GM19438 (cell line): ENCODE measurements around the gene ABCC8.
"Not testable (repeated sequence)": the region's sequence is repeated elsewhere in the genome, so short reads cannot be mapped to it uniquely, and the experiment has no call there.

Experiments used
- ATAC-seq: cut with Tn5 transposase; IDR thresholded peaks from one replicate; pipeline ENCODE4 v1.9.1; 2021; ENCODE audit warnings: low read depth; ENCODE audit not compliant: unreplicated experiment

The ABCC8 gene

DNA sequence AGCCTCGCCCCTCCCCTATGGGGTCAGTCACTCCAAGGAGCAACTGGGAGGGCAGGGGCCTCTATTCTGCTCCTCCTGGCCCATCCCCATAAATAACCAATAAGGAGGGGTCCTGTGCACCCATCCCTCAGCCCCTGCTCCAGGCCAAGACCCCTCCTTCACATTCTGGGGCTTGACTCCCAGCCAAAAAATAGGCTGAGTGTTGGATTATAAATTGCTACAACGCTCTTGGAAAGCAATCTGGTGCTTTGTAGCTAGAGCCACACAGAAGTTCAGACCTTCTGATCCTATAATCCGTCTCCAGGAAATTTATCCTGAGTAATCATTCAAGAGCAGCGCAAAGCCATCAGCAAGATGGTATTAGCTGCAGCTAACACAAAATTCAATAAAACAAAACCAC is 42.5 kb downstream of the ABCC8 start:
- no peak for ATAC-seq

DNA sequence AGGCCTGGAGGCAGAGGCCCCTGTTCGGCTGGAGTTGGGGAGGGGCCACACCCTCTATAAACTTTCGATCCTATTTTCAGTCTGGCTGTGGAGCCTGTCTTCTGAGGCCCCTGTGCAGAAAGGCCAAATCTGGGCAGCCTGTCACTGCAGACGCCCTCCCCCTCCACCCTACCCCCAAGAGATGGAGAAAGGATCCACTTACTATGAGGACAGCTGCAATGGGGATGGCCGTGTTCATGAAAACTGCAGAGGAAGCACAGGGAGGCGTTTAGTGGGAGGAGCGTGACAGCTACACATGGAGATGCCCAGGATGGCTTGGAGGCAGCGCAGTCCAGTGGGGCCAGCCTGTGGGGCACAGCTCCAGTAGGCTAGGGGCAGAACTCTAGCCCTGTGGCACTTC is 44.6 kb downstream of the ABCC8 start:
- no peak for ATAC-seq

- no peak for ATAC-seq
These were observed 45.5 kb downstream of the ABCC8 start for GRCh38 chr11:17431139-17431538.

DNA sequence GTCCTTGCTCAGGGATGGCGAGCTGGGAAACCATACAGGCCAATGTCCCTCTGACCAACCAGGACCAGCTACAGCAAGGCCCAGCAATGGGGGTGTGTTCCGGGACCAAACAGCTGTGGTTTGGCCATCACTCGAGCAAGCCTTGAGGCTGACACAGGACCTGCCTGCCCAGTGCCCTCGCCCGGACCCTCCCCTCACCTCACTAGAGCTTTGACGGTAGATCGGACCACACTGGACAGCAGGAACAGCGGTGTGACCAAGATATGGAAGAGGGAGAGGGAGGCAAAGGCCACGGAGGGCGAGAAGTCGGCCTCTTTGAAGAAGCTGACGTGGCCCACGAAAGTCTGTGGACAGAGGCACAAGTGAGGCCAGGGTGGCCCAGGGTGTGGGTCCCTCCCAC is 46.0 kb downstream of the ABCC8 start:
- ATAC-seq = no peak

GRCh38 chr11:17428925-17429324 is 47.7 kb downstream of the ABCC8 start:
- ATAC-seq = no peak

DNA sequence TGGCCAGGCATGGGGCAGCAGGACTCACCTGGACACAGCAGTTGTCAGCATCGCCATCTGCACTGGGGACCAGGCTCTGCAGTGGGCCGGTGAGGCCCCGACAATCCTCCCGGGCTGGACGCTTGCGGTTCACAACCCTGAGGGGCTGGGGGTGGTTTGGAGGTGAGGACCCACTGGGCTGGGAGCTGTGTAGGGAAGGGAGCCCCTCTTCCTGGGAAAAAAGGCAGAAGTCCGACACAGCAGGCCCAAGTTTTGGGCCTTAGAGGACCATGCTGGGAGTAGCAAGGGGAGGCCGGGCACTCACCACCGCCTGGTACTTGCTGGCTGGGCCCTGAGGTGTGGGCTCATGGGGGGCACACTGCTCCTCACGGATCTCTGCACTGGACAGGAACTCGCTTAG is 48.4 kb downstream of the ABCC8 start:
- no peak for ATAC-seq

DNA sequence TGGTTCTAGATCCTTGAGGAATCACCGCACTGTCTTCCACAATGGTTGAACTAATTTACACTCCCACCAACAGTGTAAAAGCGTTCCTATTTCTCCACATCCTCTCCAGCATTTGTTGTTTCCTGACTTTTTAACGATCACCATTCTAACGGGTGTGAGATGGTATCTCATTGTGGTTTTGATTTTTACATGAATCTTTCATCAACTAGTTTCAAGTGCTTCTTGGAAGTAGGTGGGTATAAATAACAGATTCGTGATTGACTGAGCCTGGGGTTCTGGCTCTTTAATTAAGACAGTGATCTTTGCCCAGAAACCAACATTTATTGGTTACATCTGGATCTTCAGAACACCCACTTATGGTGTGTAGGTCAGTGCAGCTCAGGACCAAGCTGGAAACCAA is 50.4 kb downstream of the ABCC8 start:
- not testable (repeated sequence) for ATAC-seq

DNA sequence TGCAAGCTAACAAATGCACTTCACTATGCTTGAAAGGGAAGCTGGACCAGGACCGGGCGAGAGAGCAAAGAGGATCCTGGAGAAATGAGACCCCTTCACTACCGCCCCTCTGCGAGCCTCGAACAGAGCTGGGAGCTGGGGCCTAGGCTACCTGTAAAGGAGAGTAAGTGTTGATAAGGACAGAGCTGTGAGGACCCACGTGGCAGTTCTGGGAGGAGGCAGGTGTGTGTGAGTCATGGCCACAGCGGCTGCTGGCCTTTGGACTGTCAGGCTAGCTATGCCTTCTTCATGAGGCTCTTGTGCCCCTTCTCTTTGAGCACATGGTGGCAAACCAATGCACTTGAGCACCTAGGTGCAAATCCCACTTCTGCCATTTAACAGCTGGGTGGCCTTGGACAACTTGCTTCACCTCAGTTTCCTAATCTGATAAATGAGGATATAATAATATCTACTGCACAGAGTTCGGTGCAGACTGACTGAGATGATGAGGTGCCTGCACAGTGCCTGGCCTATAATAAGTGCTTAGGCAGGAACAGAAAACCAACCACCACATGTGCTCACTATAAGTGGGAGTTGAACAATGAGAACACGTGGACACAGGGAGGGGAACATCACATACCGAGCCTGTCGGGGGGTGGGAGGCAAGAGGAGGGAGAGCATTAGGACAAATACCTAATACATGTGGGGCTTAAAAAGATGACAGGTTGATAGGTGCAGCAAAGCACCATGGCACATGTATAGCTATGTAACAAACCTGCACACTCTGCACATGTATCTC is 52.9 kb downstream of the ABCC8 start:
- ATAC-seq = no peak

- ATAC-seq = no peak
These were observed 54.9 kb downstream of the ABCC8 start for GRCh38 chr11:17421781-17422180.

DNA sequence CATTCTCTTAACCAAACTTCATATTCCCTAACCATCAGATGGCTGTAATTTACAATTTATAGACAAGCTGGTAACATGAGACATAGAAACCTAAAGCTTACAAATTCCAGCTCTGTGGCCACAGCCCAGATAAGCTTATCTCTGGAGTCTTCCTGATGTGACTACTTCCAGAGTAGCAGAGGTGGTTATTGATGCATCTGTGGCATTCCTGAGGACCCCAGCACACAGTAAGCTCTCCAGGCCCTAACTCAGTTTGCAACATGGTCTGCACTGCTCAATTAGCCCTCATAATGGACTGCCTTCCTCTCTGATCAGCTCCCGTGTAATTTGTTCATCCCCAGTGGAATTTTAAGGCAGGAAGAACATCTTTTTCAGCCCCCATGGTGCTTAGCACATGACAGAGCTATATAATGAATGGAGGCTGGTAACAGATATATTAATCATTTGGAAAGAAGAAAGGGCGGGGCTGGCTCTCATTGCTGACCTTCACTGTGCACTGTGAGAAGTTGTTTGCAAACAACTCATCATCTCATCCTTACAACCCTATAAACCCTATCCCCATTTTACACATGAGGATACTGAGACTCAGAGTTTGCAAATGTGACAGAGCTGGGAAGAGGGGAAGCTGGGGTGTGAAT is 58.1 kb downstream of the ABCC8 start:
- no peak for ATAC-seq

- ATAC-seq = no peak
These were observed 60.2 kb downstream of the ABCC8 start for GRCh38 chr11:17416492-17416891.

DNA sequence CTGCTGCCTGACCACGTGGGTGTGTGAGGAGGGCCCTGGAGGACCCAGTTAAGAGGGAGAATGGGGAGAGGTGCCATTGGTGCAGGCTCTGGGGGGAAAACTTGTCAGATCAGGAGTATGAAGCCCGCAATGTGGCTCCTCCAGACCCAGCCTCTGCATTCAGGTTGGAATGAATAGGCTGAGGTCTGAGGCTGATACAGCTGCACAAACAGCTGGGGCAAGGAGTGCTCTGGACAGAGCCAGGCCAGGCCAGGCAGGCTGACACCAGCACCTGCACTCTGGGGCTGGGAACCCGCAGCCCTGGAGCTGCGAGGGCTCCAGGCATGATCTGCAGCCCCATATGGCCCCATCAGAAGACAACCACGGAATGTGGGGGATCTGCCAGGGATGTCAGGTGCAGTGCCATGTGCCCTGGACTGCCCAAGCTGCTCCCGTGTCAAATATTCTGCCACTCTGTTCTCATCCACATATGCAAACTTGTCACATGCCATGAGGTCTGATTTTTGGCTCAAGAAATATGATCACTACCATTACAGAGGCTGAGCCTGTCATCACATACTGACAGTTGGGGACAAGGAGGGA is 61.0 kb downstream of the ABCC8 start:
- ATAC-seq = no peak

- ATAC-seq = no peak
These were observed 61.7 kb downstream of the ABCC8 start for GRCh38 chr11:17414992-17415391.

DNA sequence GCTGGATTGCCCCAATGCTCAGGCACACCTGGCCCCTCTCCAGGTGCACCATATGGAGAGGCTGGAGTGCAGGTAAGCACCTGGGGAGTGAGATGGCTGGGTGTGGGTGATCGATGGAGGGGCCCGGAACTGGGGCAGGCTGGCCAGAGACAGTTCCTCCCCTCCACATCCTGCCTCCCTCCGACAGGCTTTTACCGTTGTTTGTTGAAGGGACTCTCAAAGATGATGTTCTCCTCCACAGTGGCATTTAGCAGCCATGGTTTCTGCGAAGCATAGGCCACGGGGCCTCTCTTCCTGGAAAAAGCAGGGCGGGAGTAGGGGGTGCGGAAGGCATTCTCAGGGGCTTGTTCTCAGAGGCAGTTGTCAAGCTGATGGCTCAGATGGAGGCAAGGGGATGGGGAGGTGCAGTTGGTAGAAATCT is 62.3 kb downstream of the ABCC8 start:
- no peak for ATAC-seq

DNA sequence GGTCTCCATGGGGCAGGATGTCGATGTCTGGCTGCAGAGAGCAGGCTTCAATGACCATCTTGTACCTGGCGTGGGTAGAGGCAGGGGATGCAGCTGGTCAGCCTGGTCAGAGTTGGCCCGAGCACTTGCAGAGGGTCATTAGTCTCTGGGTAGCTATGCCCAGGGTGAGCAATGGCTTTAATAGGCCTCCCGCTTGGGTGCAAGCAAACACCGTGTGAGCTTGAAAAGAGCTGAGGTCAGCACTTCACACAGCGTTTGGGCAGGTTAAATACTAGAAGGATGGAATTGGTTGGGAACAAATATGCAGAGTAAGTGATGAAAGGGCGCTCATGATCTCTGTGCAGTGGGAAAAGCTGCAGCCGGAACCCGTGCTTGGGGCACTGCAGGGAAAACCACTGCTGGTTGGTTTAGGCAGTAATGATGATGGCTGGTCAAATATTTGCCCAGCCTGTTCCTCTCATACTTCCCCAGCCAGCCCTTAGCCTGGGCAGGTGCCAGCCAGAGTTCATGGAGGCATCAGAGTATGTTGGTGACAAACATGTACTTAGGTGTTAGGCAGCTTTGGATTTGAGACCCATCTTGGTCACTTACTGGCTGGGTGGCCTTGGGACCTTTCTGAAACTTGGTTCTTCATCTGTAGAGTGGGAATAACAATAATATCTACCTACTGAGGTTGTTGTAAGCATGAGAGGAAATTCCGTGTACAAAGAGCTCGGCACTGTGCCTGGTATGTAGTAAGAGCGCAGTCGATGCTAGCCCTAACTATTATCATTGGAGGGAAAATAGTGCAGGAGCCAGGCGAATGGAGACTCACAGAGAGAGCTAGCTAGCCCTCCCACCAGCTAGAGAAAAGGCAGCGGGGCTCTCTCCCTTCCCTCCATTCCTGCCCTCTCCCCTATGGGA is 63.0 kb downstream of the ABCC8 start:
- ATAC-seq = no peak

DNA sequence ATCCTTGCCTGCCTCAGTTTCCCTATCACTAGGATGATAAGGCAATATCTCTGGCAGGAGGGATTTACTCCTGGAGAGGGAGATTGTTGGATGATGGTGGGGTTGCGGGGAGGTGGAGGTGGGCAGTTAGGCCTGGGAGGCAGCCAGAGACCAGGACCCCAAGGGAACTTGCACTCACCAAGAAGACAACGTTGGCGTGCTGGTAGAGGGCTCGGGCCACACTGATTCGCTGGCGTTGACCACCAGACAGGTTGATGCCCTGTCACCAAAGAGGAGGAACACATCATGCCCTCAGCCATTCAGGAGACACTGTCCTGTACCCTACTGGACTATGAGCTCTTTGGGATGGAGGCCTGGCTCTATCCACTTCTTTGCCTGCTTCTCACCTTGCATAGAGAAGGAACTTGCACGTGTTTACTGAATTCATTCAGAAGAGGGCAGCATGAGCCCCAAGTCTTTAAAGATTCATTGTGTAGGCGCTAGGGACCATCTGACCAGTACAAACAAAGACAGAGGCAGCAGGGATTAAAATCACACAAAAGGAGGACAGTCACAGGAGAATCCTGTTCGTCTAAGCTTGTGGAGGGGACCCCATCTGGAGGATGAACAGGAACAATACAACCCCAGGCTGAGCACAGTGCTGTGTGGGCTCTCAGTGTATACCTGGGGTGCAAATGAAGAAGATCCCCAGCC is 64.0 kb downstream of the ABCC8 start:
- no peak for ATAC-seq

- no peak for ATAC-seq
These were observed 65.2 kb downstream of the ABCC8 start for GRCh38 chr11:17411418-17411817.

DNA sequence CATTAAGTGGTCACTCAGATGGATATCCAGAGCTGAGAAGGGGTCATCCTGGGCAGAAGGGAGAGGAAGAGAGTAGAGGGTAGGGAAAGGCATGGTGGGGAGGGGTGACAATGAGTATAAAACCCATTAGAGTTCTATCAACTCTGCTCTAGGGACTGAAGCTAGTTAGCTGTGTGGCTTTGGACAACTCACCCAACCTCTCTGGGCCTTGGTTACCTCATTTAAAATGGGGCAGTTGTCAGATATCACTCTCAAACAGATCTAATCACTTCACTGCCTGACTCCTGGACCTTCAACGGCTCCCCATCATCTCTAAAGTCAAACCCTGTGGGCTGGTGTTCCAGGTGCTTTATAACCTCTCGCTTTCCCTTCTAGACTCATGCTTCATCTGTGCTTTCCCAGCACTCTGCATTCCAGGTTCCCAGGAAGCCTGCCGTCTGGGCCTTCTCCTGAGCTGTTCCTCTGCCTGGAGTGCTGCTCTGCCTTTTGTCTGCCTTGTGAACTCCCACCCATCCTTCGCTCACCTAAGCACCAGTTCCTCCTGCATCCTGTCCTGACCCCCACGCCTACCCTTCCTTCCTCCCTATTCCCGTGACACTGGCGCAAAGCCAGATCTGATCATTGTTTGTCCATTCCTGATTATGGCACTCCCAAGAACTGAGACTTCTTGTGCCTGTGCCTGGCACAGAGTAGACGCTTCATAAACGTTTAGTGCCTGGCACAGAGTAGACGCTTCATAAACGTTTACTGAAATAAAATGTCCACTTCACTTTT is 65.9 kb downstream of the ABCC8 start:
- ATAC-seq = no peak

- ATAC-seq = no peak
These were observed 68.0 kb downstream of the ABCC8 start for GRCh38 chr11:17408641-17409040.

DNA sequence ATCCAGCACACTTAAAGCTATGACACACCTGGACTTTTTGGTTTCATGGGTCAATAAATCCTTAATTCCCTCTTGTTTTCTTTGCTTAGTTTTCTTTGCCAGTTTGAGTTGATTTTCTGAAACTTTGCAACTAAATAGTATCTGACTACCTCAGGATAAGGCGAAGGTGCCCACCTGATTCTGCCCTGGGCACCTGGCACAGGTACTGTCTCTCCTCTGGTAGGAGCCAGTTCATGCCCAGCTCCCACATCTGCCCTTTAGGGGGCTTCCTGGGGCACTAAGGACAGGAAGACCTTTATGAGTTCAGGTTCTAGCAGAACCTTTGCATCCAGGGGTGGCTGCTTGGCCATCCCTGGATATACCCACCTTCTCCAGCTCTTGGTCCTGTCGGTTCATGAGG is 68.6 kb downstream of the ABCC8 start:
- ATAC-seq = no peak
